H4 (cell line): ENCODE data around the gene SMIM43. TPM values are rescaled to one million over a fixed set of nuclear protein-coding genes. Genes with fewer than 3 reads are reported as not detected.
"Not testable (repeated sequence)": the region's sequence is repeated elsewhere in the genome, so short reads cannot be mapped to it uniquely, and the experiment has no call there.

ENCODE experiments used
- DNase-seq: peaks from one replicate; pipeline ENCODE4 v3.0.0-alpha.2; 2015; ENCODE audit warnings: low spot score
- total RNA-seq: library from RNA; depleted of rRNA; stranded (reverse); fragments of >200 nt; shearing (Covaris generic); gene quantifications from 2 replicates; pipeline ENCODE4 v1.2.3, GENCODE V29; 2014

SMIM43 gene
- total RNA-seq, 1 experiment from 2014 or later: not detected

DNA sequence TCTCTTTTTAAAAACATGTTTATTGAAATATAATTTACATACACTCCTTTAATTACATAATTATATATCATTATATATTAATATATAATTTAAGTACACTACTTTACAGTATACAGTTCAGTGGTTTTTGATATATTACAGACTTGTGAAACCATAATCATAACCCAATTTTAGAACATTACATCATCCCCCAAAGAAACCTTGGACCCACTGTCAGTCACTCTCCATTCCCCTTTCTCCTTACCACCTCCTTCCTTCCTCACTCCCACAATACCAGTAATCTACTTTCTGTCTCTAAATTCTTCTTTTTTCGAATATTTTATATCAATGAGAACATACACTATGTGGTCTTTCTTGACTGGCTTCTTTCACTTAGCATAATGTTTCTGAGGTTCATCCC lies 18.2 kb upstream of the SMIM43 start:
- no peak for DNase-seq

DNA sequence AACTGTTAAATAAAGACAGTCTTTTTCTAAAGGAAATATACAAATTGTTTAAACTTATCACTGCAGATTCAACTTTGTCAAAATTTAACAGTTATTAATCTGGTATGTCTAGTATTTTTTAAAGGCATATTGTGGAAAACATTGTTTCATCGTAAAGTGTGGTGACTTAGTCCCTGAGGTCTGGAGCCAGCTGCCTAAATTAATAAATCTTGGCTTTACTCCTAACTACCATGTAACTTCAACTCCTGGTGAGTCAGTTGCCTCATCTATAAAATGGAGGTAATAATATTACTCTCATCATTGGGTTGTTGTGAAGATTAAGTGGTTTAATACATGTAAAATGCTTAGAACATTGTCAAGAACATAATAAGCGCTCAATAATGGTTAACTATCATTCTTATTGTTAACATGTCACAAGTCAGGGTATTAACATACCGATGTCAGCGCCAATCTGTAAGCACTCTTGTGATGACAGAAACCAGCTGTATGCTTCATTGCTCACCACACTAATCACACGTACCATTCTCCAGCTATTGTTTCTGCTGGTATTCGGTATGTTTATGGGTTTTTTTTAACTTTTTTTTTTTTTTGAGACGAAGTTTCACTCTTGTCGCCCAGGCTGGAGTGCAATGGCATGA lies 14.1 kb upstream of the SMIM43 start:
- no peak for DNase-seq

DNA sequence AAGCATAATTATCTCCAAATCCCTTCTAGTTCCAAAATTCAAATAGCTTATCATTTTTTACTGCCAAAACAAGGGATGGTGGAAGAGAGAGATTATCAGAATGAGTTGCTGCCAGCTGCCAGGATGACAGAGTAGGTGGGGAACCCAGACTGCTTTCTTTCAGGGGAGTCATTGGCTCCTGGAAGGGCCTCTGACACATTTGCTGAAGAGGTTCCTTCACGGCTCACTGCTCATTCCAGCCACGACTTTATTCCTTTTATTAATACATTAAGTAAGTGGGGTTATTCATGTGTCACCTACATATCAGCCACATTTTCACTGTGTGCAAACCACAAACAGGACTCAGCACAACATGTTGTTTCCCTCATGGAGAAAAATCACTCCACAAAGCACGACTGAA lies 12.7 kb upstream of the SMIM43 start:
- no peak for DNase-seq

DNA sequence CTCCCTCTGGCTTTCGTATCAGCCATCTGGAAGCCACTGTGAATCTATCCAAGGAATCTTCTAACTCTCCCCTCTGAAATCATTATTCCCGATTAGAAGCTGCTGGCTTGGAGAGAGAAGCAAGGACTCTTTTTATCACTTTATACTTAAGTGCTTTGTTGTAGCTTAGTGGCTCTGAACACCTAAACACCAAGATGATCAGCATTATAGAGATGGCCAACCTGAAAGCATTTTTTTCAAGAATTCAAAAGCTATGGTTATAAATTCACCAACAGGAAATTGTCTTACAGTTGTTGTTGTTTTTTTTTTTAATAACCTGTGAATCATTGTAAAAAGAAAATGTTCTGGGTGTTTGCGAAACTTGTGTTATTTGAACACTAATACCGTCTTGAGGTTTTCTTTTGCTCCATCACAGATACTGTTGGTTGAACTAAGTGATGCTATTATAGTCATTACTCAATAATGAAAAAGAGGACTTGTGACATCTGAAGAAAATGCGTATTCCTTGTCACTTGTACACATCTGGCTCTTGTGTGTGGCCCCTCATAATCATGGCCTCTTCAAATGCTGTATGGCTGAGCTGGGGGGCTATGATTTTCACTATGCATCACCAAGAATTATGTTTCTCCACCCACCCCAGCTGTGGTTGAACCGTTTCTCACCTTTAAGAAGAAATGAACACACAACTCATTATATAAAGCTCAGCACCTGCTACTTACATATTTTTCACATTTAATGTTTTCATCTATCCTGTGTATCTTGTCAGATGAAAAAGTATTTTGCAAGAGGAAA lies 11.8 kb upstream of the SMIM43 start:
- DNase-seq: no peak

DNA sequence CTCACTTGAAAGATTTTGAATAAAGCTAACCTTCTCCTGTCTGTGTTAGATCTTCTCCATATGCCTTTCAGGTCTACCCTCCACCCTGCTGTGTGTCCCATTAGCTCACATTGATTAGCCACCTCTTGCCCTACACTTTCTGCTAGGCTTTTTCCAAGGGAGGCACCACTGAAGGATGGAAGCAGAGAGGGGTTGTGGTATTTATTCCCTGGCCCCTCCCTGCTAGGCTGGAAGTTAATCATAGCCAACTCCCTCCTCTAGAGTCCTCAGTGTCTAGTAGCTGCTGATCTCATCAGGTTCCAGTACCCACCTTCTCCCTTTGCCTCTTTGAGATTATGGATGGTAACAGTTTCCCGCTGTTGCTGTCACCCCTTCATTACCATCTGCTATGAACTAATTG lies 8.9 kb upstream of the SMIM43 start:
- DNase-seq: no peak

DNA sequence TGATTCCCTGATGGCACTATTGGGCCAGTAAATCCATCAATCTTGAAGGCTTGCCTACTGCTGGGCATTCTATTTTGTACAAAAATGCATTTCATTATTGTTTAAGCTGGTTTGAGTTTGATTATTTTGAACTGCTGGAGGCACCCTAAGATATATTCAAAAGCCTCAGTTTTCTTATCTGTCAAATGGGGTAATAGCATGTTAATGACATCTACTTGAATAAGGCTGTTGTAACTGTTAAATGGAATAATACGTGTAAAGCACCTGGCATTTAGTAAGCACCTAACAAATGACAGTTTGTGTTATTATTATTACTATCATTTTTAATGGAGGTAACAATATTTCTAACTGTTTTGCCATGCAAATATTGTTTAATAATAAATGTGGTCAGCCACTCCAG lies 6.9 kb upstream of the SMIM43 start:
- no peak for DNase-seq

DNA sequence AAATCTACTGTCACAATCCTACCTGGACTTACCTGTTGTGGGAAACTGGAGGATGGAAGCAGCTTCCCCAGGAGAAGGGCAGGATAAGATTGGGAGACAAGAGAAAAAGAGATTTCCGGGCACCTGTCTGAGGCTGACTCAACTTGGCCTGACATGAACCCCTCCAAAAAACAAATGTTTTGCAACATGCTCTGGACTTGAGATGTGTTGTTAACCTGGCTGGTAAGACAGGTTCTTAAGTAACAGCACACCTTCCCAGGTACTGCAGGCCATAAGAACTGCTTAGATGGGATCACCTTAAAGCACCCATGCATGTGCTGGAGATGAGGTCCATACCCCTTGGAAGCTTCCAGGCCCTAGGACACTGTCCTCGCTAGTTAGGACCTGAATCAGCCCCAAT lies 4.4 kb upstream of the SMIM43 start:
- DNase-seq: no peak

DNA sequence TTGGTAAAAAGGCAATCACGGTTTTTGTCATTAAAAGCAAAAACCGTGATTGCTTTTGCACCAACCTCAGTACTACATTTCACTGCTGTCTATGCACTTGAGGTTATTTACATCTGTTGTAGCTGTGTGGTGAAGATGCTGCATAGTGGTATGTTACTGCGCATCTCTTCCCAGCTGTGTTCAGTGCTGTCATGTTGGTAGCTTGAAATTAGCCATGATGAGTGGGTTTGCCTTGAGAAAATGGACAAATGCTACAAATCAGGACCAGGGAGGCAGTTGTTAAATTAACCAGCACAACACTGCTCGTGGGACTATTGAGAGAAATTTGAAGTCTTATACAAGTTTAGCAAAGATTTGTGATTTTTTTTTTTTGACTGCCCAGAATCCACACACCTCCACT lies 2.2 kb upstream of the SMIM43 start:
- no peak for DNase-seq

DNA sequence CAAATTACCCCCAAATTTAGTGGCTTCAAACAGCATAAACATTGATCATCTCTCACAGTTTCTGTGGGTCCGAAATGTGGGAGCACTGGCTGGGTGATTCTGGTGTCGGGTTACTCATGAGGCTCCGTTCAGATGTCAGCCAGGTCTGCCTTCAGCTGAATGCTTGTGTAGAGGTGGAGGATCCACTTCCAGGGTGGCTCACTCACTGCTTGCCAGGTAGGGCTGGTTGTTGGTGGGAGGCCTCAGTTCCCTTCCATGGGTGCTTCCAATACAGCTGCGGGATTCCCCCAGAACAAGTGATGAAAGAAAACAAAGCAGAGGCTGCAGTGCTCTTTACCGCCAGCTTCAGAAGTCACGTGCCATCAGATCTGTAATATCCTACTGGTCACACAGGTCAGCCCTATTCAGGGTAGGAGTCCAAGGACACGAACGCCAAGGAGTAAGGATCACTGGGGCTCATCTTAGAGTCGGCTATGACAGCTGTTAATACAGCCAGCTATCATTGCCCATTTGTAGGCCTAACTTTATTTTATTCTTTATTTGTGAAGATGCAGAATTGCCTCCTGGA lies 1.1 kb upstream of the SMIM43 start:
- DNase-seq: no peak

DNA sequence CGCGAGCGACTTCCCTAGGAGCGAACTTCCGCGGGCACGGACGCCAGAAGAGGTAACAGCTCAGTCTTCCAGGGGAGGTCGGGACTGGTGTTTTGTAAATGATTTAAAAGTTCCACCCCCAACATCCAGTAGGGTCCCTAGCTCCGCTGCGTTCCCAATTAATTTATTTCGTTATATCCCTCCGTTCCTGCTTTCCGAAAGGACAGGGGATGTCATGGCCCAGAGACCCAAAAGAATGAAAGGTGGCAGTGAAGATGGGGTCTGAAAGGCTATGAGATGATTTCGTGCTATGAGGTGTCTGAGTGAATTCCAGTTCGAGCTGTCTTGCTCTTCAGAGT lies 373 bp upstream of the SMIM43 start:
- no peak for DNase-seq

DNA sequence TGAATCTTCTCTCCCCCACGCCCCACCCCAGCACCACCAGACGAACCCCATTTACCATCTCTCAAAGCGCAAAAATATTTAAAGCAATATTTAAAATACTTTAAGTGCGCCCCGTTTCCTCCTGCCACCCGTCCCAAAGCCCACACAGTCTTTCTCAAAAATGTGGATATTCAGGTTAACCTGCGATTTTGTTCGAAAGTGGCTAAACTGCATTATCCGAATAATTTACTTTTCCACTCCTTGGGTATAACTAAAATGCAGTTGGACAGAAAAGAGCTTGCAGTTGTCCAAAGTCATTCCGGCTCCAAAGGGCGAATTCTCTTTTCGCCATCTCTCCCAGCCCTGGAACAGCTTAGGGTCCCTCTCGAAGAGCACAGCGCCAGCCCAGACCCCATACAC lies 662 bp downstream of the SMIM43 start:
- no peak for DNase-seq

DNA sequence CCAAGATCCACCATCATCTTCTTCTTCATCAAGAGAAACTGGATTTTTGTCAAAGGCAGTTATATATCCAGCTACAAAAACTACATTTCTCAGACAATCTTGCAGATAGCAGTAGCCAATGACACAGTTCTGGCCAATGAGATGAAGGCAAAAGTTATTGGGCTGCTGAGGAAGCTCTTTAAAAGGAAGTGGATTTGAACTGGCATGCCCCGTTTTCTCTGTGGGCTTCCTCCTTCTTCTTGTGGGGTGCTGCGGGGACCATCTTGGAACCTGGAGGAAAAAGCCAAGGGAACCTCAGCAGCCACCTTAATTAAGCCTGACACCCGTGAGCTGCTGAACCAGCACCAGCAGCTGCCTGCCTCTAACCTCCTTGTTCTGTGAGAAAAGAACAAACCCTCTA lies 4.8 kb downstream of the SMIM43 start:
- DNase-seq: no peak

DNA sequence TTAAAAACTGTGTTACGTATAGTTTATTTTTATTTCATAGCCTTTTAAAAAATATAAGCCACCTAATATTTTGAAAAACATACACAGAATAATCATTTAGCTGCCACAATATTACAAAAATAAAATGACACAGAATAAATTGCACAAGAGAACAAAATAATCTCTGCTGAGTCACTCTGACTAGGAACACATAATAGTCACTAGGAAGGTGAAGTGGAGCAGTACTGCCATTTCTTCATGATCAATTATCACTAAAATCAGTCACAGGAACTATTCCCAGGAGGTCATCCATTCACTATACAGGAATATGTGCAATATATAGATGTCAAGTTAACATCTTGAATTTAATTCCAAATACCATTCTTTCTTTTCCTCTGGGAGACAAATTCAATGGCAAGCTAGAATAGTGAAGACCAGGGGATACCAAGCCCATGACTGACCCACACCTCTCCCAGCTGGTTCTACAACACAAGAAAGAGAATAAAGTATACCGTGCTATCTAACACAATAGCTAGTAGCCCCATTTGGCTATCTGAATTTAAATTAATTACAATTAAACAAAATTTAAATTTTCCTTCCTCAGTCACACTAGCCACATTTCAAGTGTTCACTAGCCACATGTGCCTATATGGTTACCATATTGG lies 5.9 kb downstream of the SMIM43 start:
- DNase-seq: no peak

DNA sequence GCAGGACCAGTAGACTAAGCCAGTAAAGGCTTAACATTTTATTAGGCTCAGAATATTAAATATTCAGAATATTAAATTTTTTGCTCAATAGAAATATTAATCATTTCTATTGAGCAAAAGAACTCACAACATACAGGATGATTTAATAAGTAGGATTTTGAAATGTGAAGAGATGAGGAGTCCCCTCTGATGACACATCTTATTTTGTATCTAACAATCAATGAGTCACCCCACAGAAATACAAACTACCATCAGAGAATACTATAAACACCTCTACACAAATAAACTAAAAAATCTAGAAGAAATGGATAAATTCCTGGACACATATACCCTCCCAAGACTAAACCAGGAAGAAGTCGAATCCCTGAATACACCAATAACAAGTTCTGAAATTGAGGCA lies 12.8 kb downstream of the SMIM43 start:
- not testable (repeated sequence) for DNase-seq

DNA sequence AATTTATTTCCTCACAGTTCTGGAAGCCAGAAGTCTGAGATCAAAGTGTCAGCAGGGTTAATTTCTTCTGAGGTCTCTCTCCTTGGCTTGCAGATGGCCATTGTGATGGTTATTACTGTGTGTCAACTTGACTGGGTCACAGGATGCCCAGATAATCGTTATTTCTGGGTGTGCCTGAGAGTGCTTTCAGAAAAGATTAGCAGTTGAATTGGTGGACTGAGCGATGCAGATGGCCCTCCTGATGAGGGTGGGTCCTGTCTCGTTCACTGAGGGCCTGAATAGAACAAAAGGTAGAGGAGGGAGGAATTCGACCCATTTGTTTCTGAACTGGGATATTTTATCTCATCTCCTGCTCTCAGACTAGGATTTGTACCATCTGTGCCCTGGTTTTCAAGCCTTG lies 15.7 kb downstream of the SMIM43 start:
- DNase-seq: no peak

DNA sequence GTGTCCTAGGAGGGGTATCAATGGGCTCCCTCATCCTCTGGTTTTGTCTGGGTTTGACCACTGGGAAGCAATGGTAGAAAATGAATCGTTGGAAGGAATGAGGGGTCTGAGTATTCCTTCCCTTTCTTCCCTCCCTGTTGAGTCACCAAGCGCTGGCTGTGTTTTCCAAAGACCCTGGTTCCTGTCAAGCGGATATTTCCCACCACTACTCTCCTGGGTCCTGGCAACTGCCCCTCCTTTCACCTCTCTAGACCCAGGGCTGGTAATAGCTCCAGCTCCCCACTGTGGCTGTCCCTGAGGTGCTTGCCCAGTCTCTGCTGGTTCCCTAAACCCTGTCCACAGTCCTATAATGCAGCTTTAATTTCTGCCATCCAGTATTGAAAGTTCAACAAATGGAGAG lies 22.2 kb downstream of the SMIM43 start:
- no peak for DNase-seq

DNA sequence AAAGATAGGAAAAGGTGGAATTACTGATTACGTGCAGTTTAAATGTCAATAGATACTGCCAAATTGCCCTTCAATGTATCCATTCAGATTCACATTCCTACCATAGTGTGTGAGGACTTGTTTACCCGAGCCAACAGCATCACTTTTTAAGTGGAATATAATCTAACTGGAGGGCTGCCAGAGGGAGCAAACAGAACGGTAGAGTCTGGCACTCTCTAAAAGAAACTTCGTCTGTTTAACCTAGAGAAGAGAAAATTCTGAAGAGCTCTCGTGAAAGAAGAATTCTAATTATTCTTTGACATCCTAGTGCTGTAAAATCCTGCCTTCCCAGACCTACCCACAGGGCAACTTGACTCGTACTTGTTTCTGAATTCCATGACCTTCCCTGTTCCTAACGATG lies 23.2 kb downstream of the SMIM43 start:
- DNase-seq: no peak

DNA sequence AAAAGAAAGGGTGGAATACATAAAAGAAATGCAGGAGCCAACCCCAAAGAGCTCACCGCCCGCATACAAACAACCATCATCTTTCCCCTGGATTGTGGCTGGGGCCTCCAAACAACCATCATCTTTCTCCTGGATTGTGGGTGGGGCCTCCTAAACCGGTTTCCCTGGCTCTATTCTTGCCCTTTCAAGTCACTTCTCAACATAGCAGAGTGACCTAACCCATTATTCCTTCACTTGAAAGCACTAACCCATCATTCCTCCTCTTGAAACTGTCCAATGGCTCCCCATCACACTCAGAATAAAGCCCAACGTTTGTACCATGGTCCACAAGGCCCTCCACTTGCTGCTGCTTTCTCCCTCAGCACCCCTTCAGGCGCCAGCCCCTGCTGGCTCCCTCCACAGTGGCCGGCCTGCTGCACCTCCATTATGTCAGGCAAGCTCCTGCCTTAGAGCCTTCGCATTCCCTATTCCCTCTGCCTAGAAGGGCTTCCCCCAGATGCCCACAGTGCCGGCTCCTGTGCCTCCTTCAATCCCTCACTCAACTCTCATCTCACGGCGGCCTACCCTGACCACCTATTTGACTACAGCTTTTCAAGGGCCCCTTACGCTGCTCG lies 24.1 kb downstream of the SMIM43 start:
- no peak for DNase-seq

DNA sequence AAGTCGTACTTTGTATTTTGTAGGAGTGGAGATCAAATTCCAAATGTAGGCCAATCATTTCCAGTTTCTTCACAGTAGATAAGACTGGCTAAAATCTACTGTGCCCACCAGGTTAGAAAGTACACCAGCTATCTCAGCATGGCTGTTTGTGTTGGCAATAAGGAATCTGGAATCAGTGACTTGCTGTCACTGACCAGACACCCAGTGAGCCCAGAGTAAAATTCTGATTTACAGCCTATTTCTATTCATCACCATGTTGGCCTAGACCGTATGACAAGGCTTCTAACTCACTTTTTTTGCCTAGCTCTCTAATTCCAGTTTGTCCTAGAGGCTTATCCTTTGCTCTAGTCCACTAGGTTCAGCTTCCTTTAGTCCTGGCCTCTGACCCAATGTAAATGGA lies 25.4 kb downstream of the SMIM43 start:
- no peak for DNase-seq

DNA sequence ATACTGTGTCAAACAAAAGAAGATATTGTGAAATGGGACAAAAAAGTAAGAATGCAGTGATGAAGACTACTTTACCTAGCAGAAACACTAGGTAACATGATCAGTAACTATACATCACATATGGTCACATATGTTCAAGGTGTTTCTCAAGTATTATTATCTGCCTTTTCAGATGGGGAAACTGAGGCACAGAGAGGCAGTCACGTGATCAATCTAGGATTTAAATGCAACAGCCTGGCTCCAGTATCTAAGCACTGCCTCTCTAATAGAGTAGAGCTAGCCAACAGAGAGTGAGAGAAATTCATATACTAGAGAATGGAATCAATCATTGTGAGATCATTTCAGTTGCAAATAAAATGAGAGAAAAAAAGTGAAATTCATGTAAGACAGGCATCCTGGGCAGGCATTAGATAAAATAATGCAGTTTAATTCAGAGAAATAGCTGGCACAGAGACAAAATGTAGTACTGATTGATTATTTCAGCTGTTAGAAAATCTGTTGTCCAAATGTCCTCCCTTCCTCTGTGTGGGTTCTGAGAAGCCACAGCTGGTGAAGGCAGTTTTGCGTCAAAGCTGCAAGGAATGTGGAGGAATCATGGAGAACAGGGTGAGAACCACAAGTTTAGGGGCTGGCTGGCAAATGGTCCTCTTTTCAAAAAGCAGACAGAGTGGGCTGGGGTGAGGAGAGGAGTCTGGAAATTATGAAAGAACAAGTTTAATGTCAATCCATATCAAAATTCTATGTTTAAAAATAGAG lies 26.0 kb downstream of the SMIM43 start:
- no peak for DNase-seq

DNA sequence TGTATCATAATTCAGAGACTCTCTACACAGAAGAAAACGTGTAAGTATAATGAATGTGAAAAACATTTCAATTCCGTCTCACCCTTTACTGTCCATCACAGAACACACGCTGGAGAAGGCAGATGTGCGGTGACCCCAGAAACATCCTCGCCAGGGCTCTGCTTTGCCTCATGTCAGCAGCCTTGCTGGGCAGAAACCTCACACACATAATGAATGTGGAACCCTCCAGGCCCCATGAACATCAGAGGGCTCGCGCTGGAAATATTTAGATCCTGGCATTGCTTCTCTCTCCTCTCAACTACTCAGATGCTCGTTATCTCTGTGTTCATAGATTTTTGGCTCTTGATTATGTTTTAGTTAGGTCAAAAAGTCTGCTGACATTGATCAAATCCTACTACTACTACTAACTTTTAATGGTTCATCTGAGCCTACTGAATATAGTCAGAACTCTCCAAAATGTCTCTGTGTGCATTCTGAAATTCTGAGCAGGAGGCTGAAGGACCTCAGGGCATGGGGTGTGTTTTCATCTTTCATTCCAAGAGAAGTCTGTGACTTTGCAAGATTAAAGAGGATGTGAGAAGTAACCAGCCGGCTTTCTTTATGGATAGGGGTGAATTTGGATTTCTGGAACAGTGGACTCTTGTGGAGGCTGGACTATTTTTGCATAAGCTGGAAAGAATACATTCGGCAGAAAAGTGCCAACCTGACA lies 27.0 kb downstream of the SMIM43 start:
- DNase-seq: no peak
